HG03064 (cell line): ENCODE measurements around the gene DOCK4.
"Not testable (repeated sequence)": the region's sequence is repeated elsewhere in the genome, so short reads cannot be mapped to it uniquely, and the experiment has no call there.

Source experiments
- ATAC-seq: cut with Tn5 transposase; IDR thresholded peaks from one replicate; pipeline ENCODE4 v1.9.1; 2021; ENCODE audit warnings: low read depth; ENCODE audit not compliant: unreplicated experiment

Gene DOCK4

GRCh38 chr7:112138325-112138852 is 67.8 kb downstream of the DOCK4 start:
- no peak for ATAC-seq

GRCh38 chr7:112137141-112138101 is 68.8 kb downstream of the DOCK4 start:
- no peak for ATAC-seq

- ATAC-seq = no peak
Measured at GRCh38 chr7:112136271-112137008, 69.8 kb downstream of the DOCK4 start.

GRCh38 chr7:112135815-112136214 is 70.4 kb downstream of the DOCK4 start:
- ATAC-seq = no peak

GRCh38 chr7:112134039-112134438 is 72.2 kb downstream of the DOCK4 start:
- no peak for ATAC-seq

GRCh38 chr7:112133328-112133727 is 72.9 kb downstream of the DOCK4 start:
- no peak for ATAC-seq

- no peak for ATAC-seq
Measured at GRCh38 chr7:112132051-112132694, 74.0 kb downstream of the DOCK4 start.

GRCh38 chr7:112130729-112131410 is 75.3 kb downstream of the DOCK4 start:
- ATAC-seq = no peak

GRCh38 chr7:112129655-112130323 is 76.4 kb downstream of the DOCK4 start:
- ATAC-seq = no peak

- not testable (repeated sequence) for ATAC-seq
Measured at GRCh38 chr7:112128461-112129425, 77.5 kb downstream of the DOCK4 start.

GRCh38 chr7:112128041-112128440 is 78.2 kb downstream of the DOCK4 start:
- not testable (repeated sequence) for ATAC-seq

- no peak for ATAC-seq
Measured at GRCh38 chr7:112125250-112125649, 80.9 kb downstream of the DOCK4 start.

- no peak for ATAC-seq
Measured at GRCh38 chr7:112124061-112124766, 82.0 kb downstream of the DOCK4 start.

GRCh38 chr7:112122798-112123197 is 83.4 kb downstream of the DOCK4 start:
- no peak for ATAC-seq

GRCh38 chr7:112122144-112122543 is 84.1 kb downstream of the DOCK4 start:
- ATAC-seq = no peak

- ATAC-seq = no peak
Measured at GRCh38 chr7:112121318-112121717, 84.9 kb downstream of the DOCK4 start.

- no peak for ATAC-seq
Measured at GRCh38 chr7:112120696-112121217, 85.4 kb downstream of the DOCK4 start.
